Hepatocyte (in vitro differentiated cells): ENCODE results near the gene PPIB.

Source experiments
- EZH2 ChIP-seq: fragments of 200-600 bp; sonication (generic); IDR thresholded peaks from 2 replicates; pipeline ENCODE4 v1.6.1; 2016; ENCODE audit warnings: antibody characterized with exemption, mild to moderate bottlenecking, borderline replicate concordance
- EZH2phosphoT487 ChIP-seq: fragments of 200-600 bp; sonication (generic); IDR thresholded peaks from one replicate; pipeline ENCODE4 v1.6.1; 2018; ENCODE audit warnings: antibody characterized with exemption, mild to moderate bottlenecking, low read depth, moderate library complexity; ENCODE audit not compliant: unreplicated experiment, severe bottlenecking
- TF ChIP-seq, protein P1 (sequence below): fragments of 200-600 bp; sonication (generic); IDR thresholded peaks from 2 replicates; pipeline ENCODE4 v1.5.1; 2016; ENCODE audit warnings: antibody characterized with exemption, mild to moderate bottlenecking; ENCODE audit not compliant: poor library complexity

DNA sequence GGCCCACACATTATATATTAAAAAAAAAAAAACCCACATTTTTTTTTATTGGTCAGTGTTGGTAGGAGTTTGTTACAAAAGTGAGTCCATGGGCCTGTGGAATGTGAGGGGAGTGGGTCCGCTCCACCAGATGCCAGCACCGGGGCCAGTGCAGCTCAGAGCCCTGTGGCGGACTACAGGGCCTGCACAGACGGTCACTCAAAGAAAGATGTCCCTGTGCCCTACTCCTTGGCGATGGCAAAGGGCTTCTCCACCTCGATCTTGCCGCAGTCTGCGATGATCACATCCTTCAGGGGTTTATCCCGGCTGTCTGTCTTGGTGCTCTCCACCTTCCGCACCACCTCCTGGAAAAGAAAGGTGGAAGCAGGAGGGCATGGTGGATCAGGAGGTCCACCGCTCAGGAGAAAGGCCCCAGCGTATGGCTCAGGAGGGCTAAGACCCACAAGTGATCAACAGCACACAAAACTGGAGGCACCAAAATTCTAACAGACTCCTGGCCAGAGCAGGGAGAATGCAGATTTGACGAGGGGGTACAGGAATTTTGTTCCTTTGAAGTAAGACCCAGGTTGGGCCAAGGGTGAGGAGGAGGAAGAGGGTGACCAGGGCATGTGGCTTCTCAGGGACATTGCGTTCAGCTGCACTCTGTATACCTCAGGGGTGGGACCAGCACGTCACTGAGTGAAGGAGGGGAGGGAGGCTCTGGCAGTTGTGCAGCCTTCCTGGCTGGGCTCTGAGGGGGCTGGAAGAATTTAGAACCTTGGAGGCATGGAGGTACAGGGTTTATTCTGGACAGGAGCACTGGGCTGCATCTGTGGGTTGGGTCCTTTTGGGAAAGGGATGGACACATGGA lies 6.8 kb downstream of the PPIB start:
- TF ChIP-seq, protein P1, sequence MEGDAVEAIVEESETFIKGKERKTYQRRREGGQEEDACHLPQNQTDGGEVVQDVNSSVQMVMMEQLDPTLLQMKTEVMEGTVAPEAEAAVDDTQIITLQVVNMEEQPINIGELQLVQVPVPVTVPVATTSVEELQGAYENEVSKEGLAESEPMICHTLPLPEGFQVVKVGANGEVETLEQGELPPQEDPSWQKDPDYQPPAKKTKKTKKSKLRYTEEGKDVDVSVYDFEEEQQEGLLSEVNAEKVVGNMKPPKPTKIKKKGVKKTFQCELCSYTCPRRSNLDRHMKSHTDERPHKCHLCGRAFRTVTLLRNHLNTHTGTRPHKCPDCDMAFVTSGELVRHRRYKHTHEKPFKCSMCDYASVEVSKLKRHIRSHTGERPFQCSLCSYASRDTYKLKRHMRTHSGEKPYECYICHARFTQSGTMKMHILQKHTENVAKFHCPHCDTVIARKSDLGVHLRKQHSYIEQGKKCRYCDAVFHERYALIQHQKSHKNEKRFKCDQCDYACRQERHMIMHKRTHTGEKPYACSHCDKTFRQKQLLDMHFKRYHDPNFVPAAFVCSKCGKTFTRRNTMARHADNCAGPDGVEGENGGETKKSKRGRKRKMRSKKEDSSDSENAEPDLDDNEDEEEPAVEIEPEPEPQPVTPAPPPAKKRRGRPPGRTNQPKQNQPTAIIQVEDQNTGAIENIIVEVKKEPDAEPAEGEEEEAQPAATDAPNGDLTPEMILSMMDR = no peak
- no peak for TF ChIP-seq EZH2phosphoT487
- no peak for TF ChIP-seq EZH2
